ENCODE data around the gene TAS2R60.

TAS2R60 gene

DNA sequence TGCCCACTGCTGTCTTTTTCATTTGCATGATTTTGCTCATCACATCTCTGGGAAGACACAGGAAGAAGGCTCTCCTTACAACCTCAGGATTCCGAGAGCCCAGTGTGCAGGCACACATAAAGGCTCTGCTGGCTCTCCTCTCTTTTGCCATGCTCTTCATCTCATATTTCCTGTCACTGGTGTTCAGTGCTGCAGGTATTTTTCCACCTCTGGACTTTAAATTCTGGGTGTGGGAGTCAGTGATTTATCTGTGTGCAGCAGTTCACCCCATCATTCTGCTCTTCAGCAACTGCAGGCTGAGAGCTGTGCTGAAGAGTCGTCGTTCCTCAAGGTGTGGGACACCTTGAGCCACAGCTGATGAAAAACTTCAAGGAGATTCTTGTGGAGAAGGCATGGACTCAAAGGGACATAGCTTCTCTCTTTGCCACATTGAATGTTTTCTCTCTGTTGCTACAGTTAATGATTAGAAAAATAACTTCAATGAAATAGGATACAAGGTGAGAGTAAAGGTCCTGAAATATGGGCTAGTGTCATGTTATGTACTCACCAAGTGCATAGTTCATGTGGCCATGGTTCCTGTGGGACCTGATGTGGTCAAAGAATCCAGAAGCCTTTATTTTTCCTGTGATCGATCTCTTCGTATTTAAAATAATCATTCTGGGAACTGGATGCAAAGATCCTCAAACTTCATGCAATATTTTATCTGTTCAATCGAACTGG, 970 bp downstream of the TAS2R60 start:
- DNase-seq (ENCODE audit: low read depth) = no peak

- DNase-seq (ENCODE audit: low read depth) = no peak
Measured at GRCh38 chr7:143444785-143445184, 1.5 kb downstream of the TAS2R60 start.

- no peak for DNase-seq (ENCODE audit: low read depth)
Measured at GRCh38 chr7:143447466-143447865, 4.2 kb downstream of the TAS2R60 start.

DNA sequence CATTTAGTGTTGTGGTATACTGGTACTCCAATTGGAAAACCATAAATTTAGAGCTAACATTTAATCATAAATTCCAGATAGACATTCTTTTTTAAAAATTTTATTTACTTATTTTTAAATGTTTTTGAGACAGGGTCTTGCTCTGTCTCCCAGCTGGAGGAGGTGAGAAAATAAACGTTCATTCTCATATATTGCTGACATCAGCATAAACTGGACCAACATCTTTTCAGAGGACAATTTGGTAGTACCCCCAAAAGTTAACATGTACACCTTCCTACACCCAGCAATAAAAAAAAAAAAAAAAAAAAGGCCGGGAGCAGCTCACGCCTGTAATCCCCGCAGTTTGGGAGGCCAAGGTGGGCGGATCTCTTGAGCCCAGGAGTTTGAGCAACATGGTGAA, 5.2 kb downstream of the TAS2R60 start:
- DNase-seq (ENCODE audit: low read depth) = no peak

GRCh38 chr7:143449793-143450192, 6.5 kb downstream of the TAS2R60 start:
- no peak for DNase-seq (ENCODE audit: low read depth)

DNA sequence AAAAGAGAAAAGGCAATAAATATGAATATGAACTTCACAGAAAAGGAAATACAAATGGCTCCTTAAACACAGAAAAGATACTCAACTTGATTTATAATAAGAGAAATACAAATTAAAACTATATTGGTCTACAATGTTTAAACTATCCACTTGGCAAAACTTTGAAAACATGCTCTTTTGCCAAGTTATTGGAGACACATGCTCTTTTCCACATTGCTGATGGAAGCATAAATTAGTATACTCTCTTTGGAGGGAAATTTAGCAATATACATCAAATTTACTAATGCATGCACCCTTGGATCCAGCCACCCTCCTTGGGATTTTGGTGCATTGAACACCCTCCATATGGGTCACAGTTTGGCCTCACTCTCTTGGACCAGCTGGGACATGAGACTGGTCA, 7.9 kb downstream of the TAS2R60 start:
- no peak for DNase-seq (ENCODE audit: low read depth)

- no peak for DNase-seq (ENCODE audit: low read depth)
Measured at GRCh38 chr7:143451746-143452145, 8.5 kb downstream of the TAS2R60 start.

- no peak for DNase-seq (ENCODE audit: low read depth)
Measured at GRCh38 chr7:143452495-143452894, 9.2 kb downstream of the TAS2R60 start.

GRCh38 chr7:143454091-143454680, 10.9 kb downstream of the TAS2R60 start:
- no peak for DNase-seq (ENCODE audit: low read depth)

DNA sequence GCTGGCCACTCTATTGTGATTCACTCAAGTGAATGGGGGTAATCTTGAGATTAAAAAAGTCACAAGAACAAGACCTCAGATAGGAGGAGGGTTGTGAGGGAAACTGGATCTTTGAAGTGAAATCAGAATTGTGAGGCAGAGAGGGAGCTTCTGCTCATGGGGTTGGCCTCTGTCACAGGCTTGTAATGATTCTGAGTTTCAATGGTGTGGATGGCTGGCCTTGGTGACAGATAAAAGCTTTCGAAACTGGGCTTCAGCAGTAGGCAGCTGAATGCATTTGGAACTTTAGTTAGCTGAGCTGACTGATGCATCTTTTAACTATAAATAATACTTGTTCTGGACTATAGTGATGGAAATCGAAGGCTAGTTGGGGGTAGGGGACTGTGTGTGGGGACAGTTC, 12.2 kb downstream of the TAS2R60 start:
- no peak for DNase-seq (ENCODE audit: low read depth)

GRCh38 chr7:143455942-143456341, 12.7 kb downstream of the TAS2R60 start:
- DNase-seq (ENCODE audit: low read depth) = peak; percentile 31

- DNase-seq (ENCODE audit: low read depth) = no peak
Measured at GRCh38 chr7:143456992-143457793, 13.9 kb downstream of the TAS2R60 start.

DNA sequence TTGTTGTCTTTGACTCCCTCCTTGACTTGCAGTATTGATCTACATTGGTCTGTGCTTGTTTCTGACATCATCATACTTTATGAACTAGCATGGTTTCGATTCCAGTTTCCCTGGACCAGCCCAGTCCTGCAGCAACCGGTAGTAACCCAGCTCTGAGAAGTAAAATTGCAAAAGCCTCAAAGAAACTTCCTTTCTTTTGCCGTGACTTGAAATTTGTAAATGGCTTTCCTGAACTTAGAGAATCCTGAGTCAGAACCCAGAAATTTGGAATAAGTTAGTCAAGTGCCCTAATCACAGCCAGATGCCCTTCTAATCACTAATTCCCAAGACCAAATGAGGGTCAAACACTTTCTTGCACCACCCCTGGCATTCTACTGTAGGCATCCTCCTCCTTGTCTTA, 15.0 kb downstream of the TAS2R60 start:
- DNase-seq (ENCODE audit: low read depth) = no peak

DNA sequence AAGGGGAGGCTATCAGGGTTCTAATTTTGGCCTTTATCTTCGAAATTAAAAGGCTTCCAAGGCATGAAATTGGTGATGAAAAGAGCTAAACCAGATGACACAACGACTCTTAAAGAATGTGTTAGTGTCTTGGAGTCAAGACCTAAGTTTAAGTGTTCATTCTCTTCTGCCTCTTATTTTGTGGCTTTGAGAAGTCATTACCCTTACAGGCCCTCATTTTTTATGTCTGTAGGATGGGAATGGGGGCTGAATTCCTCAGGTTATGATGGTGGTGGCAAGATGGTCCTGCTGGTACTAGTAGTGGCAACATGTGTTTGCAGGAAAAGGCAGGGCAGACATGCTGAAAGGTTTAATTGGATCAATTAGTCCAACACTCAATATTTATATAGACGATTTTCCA, 15.4 kb downstream of the TAS2R60 start:
- DNase-seq (ENCODE audit: low read depth) = no peak

- DNase-seq (ENCODE audit: low read depth) = no peak
Measured at GRCh38 chr7:143459359-143459758, 16.1 kb downstream of the TAS2R60 start.

DNA sequence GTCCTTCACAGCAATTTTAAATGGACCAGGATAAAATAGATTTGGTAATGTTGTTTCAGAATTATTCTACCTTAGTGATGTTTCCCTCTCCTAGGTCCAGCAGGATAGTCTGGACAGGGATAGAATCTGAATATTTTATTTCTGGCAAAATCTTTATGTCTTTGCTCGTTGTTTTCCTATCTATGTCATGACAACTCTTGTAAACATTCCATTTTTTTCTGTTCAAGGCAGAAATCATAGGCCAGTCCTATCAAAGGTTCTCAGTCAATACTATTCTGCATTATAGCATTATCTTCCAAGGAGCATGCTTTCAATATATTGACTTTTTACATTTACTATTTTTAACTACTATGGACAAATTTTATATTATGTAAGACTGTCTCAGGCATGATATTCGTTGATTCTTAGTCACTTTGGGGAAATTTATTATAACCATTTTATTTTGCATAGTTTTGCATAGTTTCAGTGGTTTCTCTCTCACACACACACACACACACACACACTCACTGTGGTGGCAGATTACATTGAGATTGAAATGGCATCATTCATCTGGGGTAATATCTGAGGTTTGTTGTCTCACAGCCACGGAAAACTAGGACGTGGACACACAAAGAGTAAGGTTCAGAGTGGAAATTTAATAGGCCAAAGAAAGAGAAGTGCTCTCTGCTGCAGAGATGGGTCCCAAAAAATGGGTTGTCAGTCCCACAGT, 17.2 kb downstream of the TAS2R60 start:
- DNase-seq (ENCODE audit: low read depth) = no peak

DNA sequence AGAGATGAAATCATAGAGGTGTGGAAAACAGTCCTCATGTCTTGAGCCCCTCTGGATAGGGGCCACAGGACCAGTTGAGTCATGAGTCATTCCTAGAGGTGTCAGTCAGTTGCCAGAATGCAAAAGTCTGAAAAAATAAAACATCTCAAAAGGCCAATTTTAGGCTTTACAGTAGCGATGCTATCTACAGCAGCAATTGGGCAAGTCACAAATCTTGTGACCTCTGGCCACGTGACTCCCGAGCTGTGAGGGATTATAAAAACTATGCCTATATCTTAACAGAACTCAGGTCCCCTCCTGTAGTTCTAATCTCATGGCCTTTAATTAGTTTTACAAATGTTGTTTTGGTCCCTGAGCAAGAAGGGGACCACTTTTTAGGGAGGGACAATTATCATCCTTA, 18.8 kb downstream of the TAS2R60 start:
- no peak for DNase-seq (ENCODE audit: low read depth)

- DNase-seq (ENCODE audit: low read depth) = no peak
Measured at GRCh38 chr7:143463556-143463955, 20.3 kb downstream of the TAS2R60 start.

DNA sequence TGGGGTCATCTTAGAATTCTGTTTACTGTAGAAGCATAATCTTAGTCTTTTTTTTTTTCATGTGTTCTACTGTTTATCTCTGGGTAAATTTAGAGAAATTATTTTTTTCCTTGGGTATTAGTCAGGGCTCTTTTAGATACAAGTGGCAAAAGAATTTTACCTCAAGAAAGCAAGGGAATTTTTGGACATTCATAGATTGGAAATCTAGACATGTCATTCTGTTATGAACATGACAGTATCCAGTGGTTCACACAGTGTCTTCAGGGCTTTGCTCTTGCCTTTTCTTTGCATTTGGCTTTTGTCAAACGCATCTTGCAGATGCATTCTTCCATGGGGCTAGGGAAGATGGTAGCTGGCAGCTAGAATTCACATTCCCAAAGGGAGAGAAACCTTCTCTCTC, 20.7 kb downstream of the TAS2R60 start:
- DNase-seq (ENCODE audit: low read depth) = no peak

- no peak for DNase-seq (ENCODE audit: low read depth)
Measured at GRCh38 chr7:143467724-143468123, 24.5 kb downstream of the TAS2R60 start.

DNA sequence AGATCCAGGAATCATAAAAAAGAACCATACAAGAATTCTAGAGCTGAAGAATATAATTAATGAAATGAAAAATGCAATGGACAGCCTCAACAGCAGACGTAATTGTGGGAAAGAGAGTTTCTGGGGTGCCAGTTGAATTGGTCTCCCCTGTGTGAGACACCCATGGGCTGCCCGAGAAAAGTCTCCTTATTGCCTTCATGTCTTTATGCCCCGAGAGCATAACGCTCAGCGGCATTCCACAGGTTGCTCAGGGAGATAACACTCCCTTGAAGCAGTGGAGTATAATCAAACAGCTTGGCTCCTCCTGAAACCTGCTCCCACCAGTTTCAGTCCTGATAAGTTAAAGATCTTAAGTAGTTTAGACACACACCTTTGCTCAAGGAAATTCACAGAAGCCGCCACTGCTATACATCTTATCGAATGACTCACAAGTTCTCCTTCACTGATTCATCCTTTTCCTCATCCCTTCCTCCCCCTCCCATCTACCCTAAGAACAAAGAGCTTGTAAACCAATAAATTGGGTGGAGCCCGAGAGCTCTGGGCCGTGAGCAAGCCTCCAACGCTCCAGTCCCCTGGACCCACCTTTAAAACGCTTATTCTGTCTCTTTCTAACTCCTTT, 28.9 kb downstream of the TAS2R60 start:
- peak; percentile 58 for DNase-seq (ENCODE audit: low read depth)

DNA sequence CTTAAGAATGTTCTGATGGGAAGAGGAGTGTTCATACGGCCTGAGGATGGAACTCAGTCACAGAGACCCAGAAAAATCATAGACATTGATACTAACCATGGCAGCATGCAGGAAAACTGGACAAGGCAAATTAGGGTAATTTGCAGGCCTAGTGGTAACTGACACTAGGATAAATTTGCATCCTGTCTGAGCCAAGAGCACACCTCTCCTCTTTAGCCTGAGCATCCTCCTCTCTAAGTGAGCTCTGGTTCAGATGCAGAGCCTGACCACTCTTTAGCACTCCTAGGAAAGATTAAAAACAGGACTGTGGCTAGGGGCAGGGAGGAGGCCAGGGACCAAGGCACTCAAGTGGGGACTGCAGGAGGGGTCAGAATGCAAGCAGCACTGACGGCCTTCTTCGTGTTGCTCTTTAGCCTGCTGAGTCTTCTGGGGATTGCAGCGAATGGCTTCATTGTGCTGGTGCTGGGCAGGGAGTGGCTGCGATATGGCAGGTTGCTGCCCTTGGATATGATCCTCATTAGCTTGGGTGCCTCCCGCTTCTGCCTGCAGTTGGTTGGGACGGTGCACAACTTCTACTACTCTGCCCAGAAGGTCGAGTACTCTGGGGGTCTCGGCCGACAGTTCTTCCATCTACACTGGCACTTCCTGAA, 34.4 kb downstream of the TAS2R60 start, which contains the start of gene TAS2R41:
TSS of gene TAS2R41 (plus strand) at position 373 of the 650 bp plus-strand sequence. CDS start at position 373, 0 bp downstream.
- DNase-seq (ENCODE audit: low read depth) = no peak
